A549 (cell line): Measurements from ENCODE around the gene RNF166. TPM values are rescaled to one million over a fixed set of nuclear protein-coding genes. Genes with fewer than 3 reads are reported as not detected.

ENCODE experiments used
- ATAC-seq, 2 experiments: fragments of 200-7000 bp in 1 of 2; fragments of >200 bp in 1 of 2; cut with Nextera tagmentation in 1 of 2; cut with Tn5 transposase in 1 of 2; 3 replicates each; pipeline versions ENCODE4 v1.8.0 to v1.9.1; 2018 to 2020; ENCODE audit warnings: mild to moderate bottlenecking in 1 of 2, moderate library complexity in 1 of 2
- CTCF ChIA-PET: fragments of 300-600 bp; sonication (Branson Sonifier 250); formaldehyde crosslinking; extraction: SDS; loops from one replicate; lab custom pipeline; 2021; ENCODE audit warnings: antibody characterized with exemption, inconsistent platforms; lab: Yijun Ruan, JAX
- POLR2A ChIA-PET: fragments of 350-600 bp; formaldehyde crosslinking; extraction: SDS; loops from one replicate; lab custom pipeline; 2021; ENCODE audit warnings: antibody characterized with exemption, inconsistent platforms; lab: Yijun Ruan, JAX
- DNase-seq, 2 experiments: peaks; one replicate each; pipeline versions ENCODE4 v3.0.0 to v3.0.0-alpha.2; 2011 to 2016; ENCODE audit warnings: low read depth in 1 of 2, low spot score in 1 of 2
- FAIRE-seq: peaks from 2 replicates; lab custom pipeline; 2011; peaks lifted over from hg19 to GRCh38; lab: Jason Lieb, UNC
- H3K27ac ChIP-seq, 2 experiments: fragments of >200 bp; sonication (Bioruptor Twin); formaldehyde crosslinking; 3 replicates each; pipeline ENCODE4 v1.5.1; 2016 to 2017
- H3K4me1 ChIP-seq: fragments of >200 bp; sonication (Bioruptor Twin); formaldehyde crosslinking; 3 replicates; pipeline ENCODE4 v1.6.1; 2016
- H3K4me2 ChIP-seq: fragments of >200 bp; sonication (Bioruptor Twin); formaldehyde crosslinking; 3 replicates; pipeline ENCODE4 v1.6.1; 2016
- H3K4me3 ChIP-seq: fragments of >200 bp; sonication (Bioruptor Twin); formaldehyde crosslinking; 3 replicates; pipeline ENCODE4 v1.5.1; 2016
- H3K9me3 ChIP-seq: fragments of >200 bp; sonication (Bioruptor Twin); formaldehyde crosslinking; 3 replicates; pipeline ENCODE4 v1.6.1; 2016
- BHLHE40 ChIP-seq: IDR thresholded peaks from 2 replicates; pipeline ENCODE4 v1.6.1; 2012; ENCODE audit warnings: low read depth, low read length, inconsistent platforms
- CBX2 ChIP-seq: fragments of 200-600 bp; sonication (generic); IDR thresholded peaks from 2 replicates; pipeline ENCODE4 v1.6.1; 2016; ENCODE audit warnings: low read depth, mild to moderate bottlenecking, borderline replicate concordance
- CBX8 ChIP-seq: fragments of 200-600 bp; sonication (generic); IDR thresholded peaks from 2 replicates; pipeline ENCODE4 v1.6.1; 2016
- CHD2 ChIP-seq: fragments of 150-350 bp; IDR thresholded peaks from 2 replicates; pipeline ENCODE4 v1.6.1; 2014; ENCODE audit warnings: low read length; ENCODE audit not compliant: partially characterized antibody
- CTCF ChIP-seq: fragments of >200 bp; sonication (Bioruptor Twin); formaldehyde crosslinking; IDR thresholded peaks from 3 replicates; pipeline ENCODE4 v1.5.1; 2016
- EHF ChIP-seq: fragments of 250-450 bp; sonication (Bioruptor Pico); IDR thresholded peaks from 2 replicates; pipeline ENCODE4 v1.5.0; 2020; ENCODE audit warnings: mild to moderate bottlenecking
- ESRRA ChIP-seq: fragments of 150-350 bp; IDR thresholded peaks from 2 replicates; pipeline ENCODE4 v1.6.1; 2014; ENCODE audit warnings: mild to moderate bottlenecking, low read length, borderline replicate concordance
- FOSL2 ChIP-seq, 2 experiments: fragments of 450-650 bp in 1 of 2; fragments of >200 bp in 1 of 2; sonication (Bioruptor Twin) in 1 of 2; formaldehyde crosslinking; IDR thresholded peaks; 2 replicates each; pipeline versions ENCODE4 v1.5.0 to v1.6.1; 2016 to 2020; ENCODE audit warnings: mild to moderate bottlenecking in 1 of 2, moderate library complexity in 1 of 2
- GATA3 ChIP-seq: IDR thresholded peaks from 2 replicates; pipeline ENCODE4 v1.6.1; 2012; ENCODE audit warnings: borderline replicate concordance
- HES2 ChIP-seq: fragments of >200 bp; sonication (Bioruptor Twin); formaldehyde crosslinking; IDR thresholded peaks from 2 replicates; pipeline ENCODE4 v1.6.1; 2016
- HEYL ChIP-seq: fragments of 250-450 bp; sonication (Bioruptor Pico); IDR thresholded peaks from 2 replicates; pipeline ENCODE4 v1.8.0; 2021; ENCODE audit warnings: mild to moderate bottlenecking, moderate library complexity
- HOXA7 ChIP-seq: fragments of 250-450 bp; sonication (Bioruptor Pico); IDR thresholded peaks from 2 replicates; pipeline ENCODE4 v1.5.0; 2020; ENCODE audit warnings: mild to moderate bottlenecking, moderate library complexity
- JUN ChIP-seq, 2 experiments: fragments of >200 bp; sonication (Bioruptor Twin); formaldehyde crosslinking; IDR thresholded peaks; 2 replicates in 1 of 2; 3 replicates in 1 of 2; pipeline ENCODE4 v1.6.1; 2016 to 2017
- JUNB ChIP-seq: fragments of >200 bp; sonication (Bioruptor Twin); formaldehyde crosslinking; IDR thresholded peaks from 2 replicates; pipeline ENCODE4 v1.6.1; 2016
- KDM5A ChIP-seq: fragments of 200-600 bp; sonication (generic); IDR thresholded peaks from 2 replicates; pipeline ENCODE4 v1.6.1; 2016; ENCODE audit warnings: antibody characterized with exemption, mild to moderate bottlenecking
- MAZ ChIP-seq: fragments of 150-350 bp; IDR thresholded peaks from 2 replicates; pipeline ENCODE4 v1.6.1; 2014; ENCODE audit warnings: antibody characterized with exemption, low read depth, low read length, borderline replicate concordance
- NFE2L2 ChIP-seq: fragments of 150-350 bp; conservative IDR thresholded peaks from 2 replicates; pipeline ENCODE4 v1.6.1; 2014; ENCODE audit warnings: low read length
- PHF8 ChIP-seq: fragments of 200-600 bp; sonication (generic); IDR thresholded peaks from 2 replicates; pipeline ENCODE4 v1.6.1; 2016; ENCODE audit warnings: low read depth, mild to moderate bottlenecking, antibody characterized with exemption, moderate library complexity, borderline replicate concordance
- POLR2A ChIP-seq: IDR thresholded peaks from 2 replicates; pipeline ENCODE4 v1.6.1; 2012; ENCODE audit warnings: mild to moderate bottlenecking, low read length
- POLR2AphosphoS2 ChIP-seq: conservative IDR thresholded peaks from 2 replicates; pipeline ENCODE4 v1.6.1; 2012; ENCODE audit warnings: low read length, improper control_type of control experiment, inconsistent platforms
- SREBF2 ChIP-seq: fragments of 450-650 bp; IDR thresholded peaks from 2 replicates; pipeline ENCODE4 v1.6.1; 2014; ENCODE audit warnings: mild to moderate bottlenecking, moderate library complexity
- ZFP36 ChIP-seq: fragments of 450-650 bp; IDR thresholded peaks from 2 replicates; pipeline ENCODE4 v1.6.1; 2014; ENCODE audit warnings: borderline replicate concordance; ENCODE audit not compliant: partially characterized antibody
- ZNF302 ChIP-seq: fragments of 250-450 bp; sonication (Bioruptor Pico); IDR thresholded peaks from 2 replicates; pipeline ENCODE4 v1.9.0; 2021; ENCODE audit warnings: inconsistent platforms, mild to moderate bottlenecking, moderate library complexity
- ZSCAN20 ChIP-seq: fragments of 250-450 bp; sonication (Bioruptor Pico); IDR thresholded peaks from 2 replicates; pipeline ENCODE4 v1.8.0; 2022; ENCODE audit warnings: mild to moderate bottlenecking, moderate library complexity
- WGBS: methylation state at CpG from one replicate; pipeline ENCODE4 v1.1.6; 2017; ENCODE audit errors: missing lambda C conversion rate; 5-methylcytosine and 5-hydroxymethylcytosine counted together
- polyA plus RNA-seq, 4 experiments: library from polyadenylated mRNA; depleted of rRNA in 3 of 4; stranded (reverse); fragments of >200 nt; fragmentation: RNase III in 1 of 4; extraction: RNeasy Plus Mini Kit Qiagen cat#74134 plus additional on column Dnase treatment in 1 of 4; gene quantifications; 2 replicates in 3 of 4; 3 replicates in 1 of 4; pipeline ENCODE4 v1.2.3, GENCODE V29; 2011 to 2017

RNF166 gene
- polyA plus RNA-seq, 2 of the 4 experiments (the other 2 are of a cell fraction): 9.4 to 11.6 TPM

GRCh38 chr16:88713568-88714419, 7.6 kb upstream of the RNF166 start:
- Histone ChIP-seq H3K4me1 (no peaks in the 10 kb centered on the region), H3K27ac (no peak overlapping the region), H3K4me3 (no peak overlapping the region), H3K9me3 (no peaks in the 10 kb centered on the region), H3K4me2 (no peak overlapping the region)
- CTCF ChIA-PET: interaction anchor here (0.9 to 4.1 kb wide), 3 partner anchors 9 to 38 kb away, joined by 3 to 36 read pairs (median 4); no protein-coding TSS in a partner anchor
- 81% methylated on average over 25 of the region's 30 CpGs for WGBS
- DNase-seq (no peak), FAIRE-seq (no peak), ATAC-seq (peak in 1 of 2 experiments; percentile 42; a peak in 3 of 6 replicates)
- POLR2A ChIA-PET: no interaction called here
- TF ChIP-seq GATA3 (no peak), JUNB (no peak), HOXA7 (no peak), HES2 (no peak), ZNF302 (CRISPR knock-in tag) (no peak), BHLHE40 (no peak), NFE2L2 (no peak), EHF (CRISPR knock-in tag) (no peak), HEYL (CRISPR knock-in tag) (no peak), PHF8 (no peak), KDM5A (no peak), POLR2AphosphoS2 (no peak), ZFP36 (no peak), POLR2A (no peak), FOSL2 (IDR thresholded peaks at IDR 0.05) (no peak), FOSL2 (CRISPR knock-in tag; IDR thresholded peaks at IDR 0.05) (no peak), ZSCAN20 (CRISPR knock-in tag) (no peak), JUN (IDR thresholded peaks at IDR 0.05) (no peak), MAZ (no peak), SREBF2 (no peak)

GRCh38 chr16:88713054-88713453, 6.8 kb upstream of the RNF166 start:
- ATAC-seq: no peak
- WGBS: 94% methylated on average over 3 of the region's 15 CpGs
- CTCF ChIA-PET: interaction anchor here (0.5 kb wide), 1 partner anchor 127 kb away, joined by 3 read pairs; no protein-coding TSS in a partner anchor
- H3K9me3 ChIP-seq: no peaks in the 10 kb centered on the region
- TF ChIP-seq ESRRA (no peak), CBX8 (no peak), CHD2 (no peak), CBX2 (no peak), CTCF (no peak)
- H3K4me1 ChIP-seq: no peaks in the 10 kb centered on the region
- H3K4me3 ChIP-seq: no peak overlapping the region
- H3K4me2 ChIP-seq: no peak overlapping the region
- POLR2A ChIA-PET: no interaction called here
- H3K27ac ChIP-seq: no peak overlapping the region
- DNase-seq: no peak
- no peak for FAIRE-seq
